ENCODE measurements around the gene NUB1.

- no peak for TF ChIP-seq POLR2A (IDR thresholded peaks at IDR 0.05)
- TF ChIP-seq, protein P1, sequence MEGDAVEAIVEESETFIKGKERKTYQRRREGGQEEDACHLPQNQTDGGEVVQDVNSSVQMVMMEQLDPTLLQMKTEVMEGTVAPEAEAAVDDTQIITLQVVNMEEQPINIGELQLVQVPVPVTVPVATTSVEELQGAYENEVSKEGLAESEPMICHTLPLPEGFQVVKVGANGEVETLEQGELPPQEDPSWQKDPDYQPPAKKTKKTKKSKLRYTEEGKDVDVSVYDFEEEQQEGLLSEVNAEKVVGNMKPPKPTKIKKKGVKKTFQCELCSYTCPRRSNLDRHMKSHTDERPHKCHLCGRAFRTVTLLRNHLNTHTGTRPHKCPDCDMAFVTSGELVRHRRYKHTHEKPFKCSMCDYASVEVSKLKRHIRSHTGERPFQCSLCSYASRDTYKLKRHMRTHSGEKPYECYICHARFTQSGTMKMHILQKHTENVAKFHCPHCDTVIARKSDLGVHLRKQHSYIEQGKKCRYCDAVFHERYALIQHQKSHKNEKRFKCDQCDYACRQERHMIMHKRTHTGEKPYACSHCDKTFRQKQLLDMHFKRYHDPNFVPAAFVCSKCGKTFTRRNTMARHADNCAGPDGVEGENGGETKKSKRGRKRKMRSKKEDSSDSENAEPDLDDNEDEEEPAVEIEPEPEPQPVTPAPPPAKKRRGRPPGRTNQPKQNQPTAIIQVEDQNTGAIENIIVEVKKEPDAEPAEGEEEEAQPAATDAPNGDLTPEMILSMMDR (IDR thresholded peaks at IDR 0.05) = no peak
Observed at GRCh38 chr7:151402029-151402835, 60.6 kb downstream of the NUB1 start.
